ENCODE data around the gene CYP39A1.

DNA sequence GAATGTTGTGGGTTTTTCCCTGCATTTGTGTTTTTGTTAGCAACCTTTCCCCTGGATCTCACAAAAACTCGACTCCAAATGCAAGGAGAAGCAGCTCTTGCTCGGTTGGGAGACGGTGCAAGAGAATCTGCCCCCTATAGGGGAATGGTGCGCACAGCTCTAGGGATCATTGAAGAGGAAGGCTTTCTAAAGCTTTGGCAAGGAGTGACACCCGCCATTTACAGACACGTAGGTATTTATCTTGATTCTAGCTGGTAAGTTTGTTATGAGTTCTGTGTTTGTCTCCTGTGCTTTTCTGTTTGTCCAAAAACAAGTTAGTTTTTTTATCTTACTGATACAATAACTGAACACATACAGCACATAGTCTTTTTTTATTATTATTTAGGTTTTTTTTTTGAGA lies 3.2 kb upstream of the CYP39A1 start:
- TF ChIP-seq POLR2A (IDR thresholded peaks at IDR 0.05), result no peak
- peak in 1 of 6 experiments; percentile 13 for TF ChIP-seq CTCF (IDR thresholded peaks at IDR 0.05)
- no peak for TF ChIP-seq EP300 (IDR thresholded peaks at IDR 0.05)
